ENCODE data around the gene SMIM41. TPM values are rescaled to one million over a fixed set of nuclear protein-coding genes. Genes with fewer than 3 reads are reported as not detected.

The SMIM41 gene
- total and polyA plus RNA-seq, 10 donors = 0.64 to 8.1 (median 2.0) TPM

GRCh38 chr12:52063082-52063924 lies 16.2 kb upstream of the SMIM41 start:
- no peak overlapping the region for H3K4me3 ChIP-seq
- peaks cover 0 to 58% (median 31%) of the 10 kb centered on the region in 6 donors for H3K4me1 ChIP-seq
- WGBS, 5 donors = 73 to 85% (median 77%) methylated on average over 16 to 20 of the region's 20 CpGs
- peak overlapping the region in 7 of 8 donors; percentile 26 to 64 (median 55) for H3K27ac ChIP-seq
- peak in 1 of 3 donors; percentile 14 for TF ChIP-seq POLR2AphosphoS5 (IDR thresholded peaks at IDR 0.05)
- no peak for TF ChIP-seq POLR2A (IDR thresholded peaks at IDR 0.05)
- TF ChIP-seq CTCF (IDR thresholded peaks at IDR 0.05 in 8 of 11, conservative IDR thresholded peaks at IDR 0.05 in 3 of 11) = no peak
- no peaks in the 10 kb centered on the region for H3K27me3 ChIP-seq (replicated peaks in 1 of 7)
- DNase-seq = no peak
- H3K9me3 ChIP-seq = no peaks in the 10 kb centered on the region
- intact Hi-C loops (cut with DNase I; ENCODE audit: low total_unique reads) = no loop called here
- peaks cover 0 to 15% (median 8%) of the 10 kb centered on the region in 6 donors for H3K36me3 ChIP-seq

DNA sequence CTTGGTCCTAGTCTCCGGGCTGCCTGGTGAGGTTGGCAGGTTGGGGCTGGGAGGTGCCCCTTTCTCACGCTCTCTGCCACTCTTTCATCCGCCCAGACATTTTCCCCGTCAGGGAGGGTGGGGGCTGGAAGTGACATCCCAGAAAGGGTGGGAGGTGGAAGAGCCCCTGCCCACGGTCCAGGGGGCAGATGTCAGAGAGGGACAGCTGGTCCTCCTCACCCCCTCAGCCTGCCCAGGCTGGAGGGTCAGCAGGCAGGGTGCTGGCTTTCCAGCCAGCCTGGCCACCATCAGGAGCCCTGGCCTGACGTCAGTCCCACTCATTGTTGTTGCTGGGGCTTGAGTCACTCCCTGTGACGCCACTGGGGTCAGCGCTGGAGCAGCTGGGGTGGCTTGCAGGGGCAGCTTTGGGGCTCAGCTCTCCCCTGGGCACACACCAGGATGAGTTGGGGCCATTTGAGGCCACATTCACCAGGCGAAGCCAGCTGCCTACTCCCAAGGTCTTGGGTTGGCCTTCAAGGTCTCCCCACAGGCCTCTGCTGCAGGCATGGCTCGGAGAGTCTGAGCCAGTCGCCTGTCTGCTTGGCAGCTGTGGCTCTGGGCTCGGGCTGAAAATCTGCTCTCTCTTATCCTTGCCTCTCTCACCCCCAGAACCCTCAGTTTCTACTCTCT lies 15.4 kb upstream of the SMIM41 start:
- H3K4me3 ChIP-seq = no peak overlapping the region
- H3K27me3 ChIP-seq (replicated peaks in 1 of 7) = no peaks in the 10 kb centered on the region
- intact Hi-C loops (cut with DNase I; ENCODE audit: low total_unique reads) = no loop called here
- no peak for DNase-seq
- TF ChIP-seq POLR2AphosphoS5 (IDR thresholded peaks at IDR 0.05) = peak; percentile 54 to 74 (median 62)
- TF ChIP-seq POLR2A (IDR thresholded peaks at IDR 0.05) = no peak
- TF ChIP-seq CTCF (IDR thresholded peaks at IDR 0.05 in 8 of 11, conservative IDR thresholded peaks at IDR 0.05 in 3 of 11) = no peak
- H3K27ac ChIP-seq = peak overlapping the region in 7 of 8 donors; percentile 26 to 64 (median 55)
- WGBS, 5 donors = 59 to 80% (median 66%) methylated on average over 11 to 12 of the region's 12 CpGs
- H3K9me3 ChIP-seq = no peaks in the 10 kb centered on the region
- H3K36me3 ChIP-seq = peaks cover 0 to 7% (median under 1%) of the 10 kb centered on the region in 6 donors
- H3K4me1 ChIP-seq = peaks cover 0 to 54% (median 31%) of the 10 kb centered on the region in 6 donors

DNA sequence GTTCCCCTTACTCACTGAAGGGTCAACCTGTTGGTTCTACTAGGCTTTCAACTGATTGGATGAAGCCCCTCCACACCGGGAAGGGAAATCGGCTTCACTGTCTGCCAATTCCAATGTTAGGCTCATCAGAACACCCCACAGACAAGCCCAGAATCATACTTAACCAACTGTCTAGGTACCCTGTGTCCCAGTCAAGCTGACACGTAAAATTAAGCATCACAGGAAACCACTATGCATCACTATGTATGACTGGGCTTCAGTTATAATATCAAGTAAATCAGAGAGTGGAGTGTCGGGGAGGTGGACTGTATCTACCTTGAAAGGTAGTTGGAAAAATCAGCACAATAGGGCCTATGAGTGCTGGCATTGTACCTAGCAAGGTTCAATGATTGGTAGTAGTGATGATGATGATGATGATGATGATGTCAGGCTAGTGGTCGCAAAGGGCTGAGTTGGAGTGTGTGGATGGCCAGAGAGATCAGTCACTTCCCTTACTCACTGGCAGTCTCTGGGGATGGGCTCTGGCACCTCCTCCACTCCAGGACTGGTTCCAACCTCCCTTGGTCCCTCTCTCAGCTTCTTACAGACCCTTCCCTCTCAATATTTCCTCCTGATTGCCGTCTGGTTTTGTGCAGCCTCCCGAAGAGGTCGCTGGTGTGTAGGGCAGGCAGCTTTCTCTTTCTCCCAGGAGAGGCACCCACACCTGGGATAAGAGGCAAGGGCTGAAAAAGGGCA lies 13.0 kb upstream of the SMIM41 start:
- WGBS, 5 donors = 61 to 68% (median 62%) methylated on average over 8 of the region's 8 CpGs
- Histone ChIP-seq H3K4me1 (peaks cover 11 to 53% (median 45%) of the 10 kb centered on the region in 6 donors), H3K9me3 (no peaks in the 10 kb centered on the region), H3K27ac (no peak overlapping the region), H3K36me3 (peaks cover 0 to 1% (median 0%) of the 10 kb centered on the region in 6 donors), H3K4me3 (no peak overlapping the region), H3K27me3 (replicated peaks in 1 of 7) (no peaks in the 10 kb centered on the region)
- TF ChIP-seq POLR2AphosphoS5 (IDR thresholded peaks at IDR 0.05) = no peak
- no peak for TF ChIP-seq POLR2A (IDR thresholded peaks at IDR 0.05)
- no peak for TF ChIP-seq CTCF (IDR thresholded peaks at IDR 0.05 in 8 of 11, conservative IDR thresholded peaks at IDR 0.05 in 3 of 11)
- DNase-seq = no peak
- intact Hi-C loops (cut with DNase I; ENCODE audit: low total_unique reads) = no loop called here
